H4 (cell line): ENCODE measurements around the gene CH25H. TPM values are rescaled to one million over a fixed set of nuclear protein-coding genes. Genes with fewer than 3 reads are reported as not detected.
A peak's percentile ranks its signal among the peaks of the same experiment; 100 is the strongest.
"Not testable (repeated sequence)": the region's sequence is repeated elsewhere in the genome, so short reads cannot be mapped to it uniquely, and the experiment has no call there.

Experiments
- DNase-seq: peaks from one replicate; pipeline ENCODE4 v3.0.0-alpha.2; 2015; ENCODE audit warnings: low spot score
- total RNA-seq: library from RNA; depleted of rRNA; stranded (reverse); fragments of >200 nt; shearing (Covaris generic); gene quantifications from 2 replicates; pipeline ENCODE4 v1.2.3, GENCODE V29; 2014; rRNA removed

Gene CH25H, protein sequence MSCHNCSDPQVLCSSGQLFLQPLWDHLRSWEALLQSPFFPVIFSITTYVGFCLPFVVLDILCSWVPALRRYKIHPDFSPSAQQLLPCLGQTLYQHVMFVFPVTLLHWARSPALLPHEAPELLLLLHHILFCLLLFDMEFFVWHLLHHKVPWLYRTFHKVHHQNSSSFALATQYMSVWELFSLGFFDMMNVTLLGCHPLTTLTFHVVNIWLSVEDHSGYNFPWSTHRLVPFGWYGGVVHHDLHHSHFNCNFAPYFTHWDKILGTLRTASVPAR
- 0.12 TPM in 1 of 2 replicates, not detected in the other for total RNA-seq

DNA sequence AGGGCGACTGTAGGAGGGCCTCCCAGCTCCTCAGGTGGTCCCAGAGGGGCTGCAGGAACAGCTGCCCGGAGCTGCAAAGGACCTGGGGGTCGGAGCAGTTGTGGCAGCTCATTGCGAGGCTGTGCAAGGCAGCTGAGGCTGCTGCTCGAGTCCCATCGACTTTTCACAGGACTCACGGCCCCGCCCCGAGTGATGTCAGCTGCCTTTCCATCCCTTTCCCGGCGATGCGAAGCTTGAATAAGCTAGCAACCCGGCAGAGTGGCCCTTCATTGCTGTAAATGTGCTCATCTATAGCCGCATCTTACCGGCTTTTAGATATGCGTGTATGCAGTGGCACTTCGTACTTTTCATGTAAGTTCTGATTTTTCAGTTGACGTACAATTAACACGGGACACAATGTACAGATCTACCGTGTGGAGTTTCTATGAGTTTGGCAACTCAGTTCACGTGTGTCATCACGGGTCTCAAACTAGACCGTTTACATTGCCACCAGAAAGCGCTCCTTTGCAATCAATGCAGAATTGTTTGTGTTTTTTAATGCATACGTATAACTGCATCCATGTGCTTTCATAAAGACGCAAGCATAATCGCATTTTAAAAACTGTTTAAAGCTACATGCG lies at the start of gene CH25H:
CH25H (minus strand) TSS at position 137 of the 620 bp plus-strand sequence; CDS start at position 112, 25 bp downstream.
- no peak for DNase-seq

DNA sequence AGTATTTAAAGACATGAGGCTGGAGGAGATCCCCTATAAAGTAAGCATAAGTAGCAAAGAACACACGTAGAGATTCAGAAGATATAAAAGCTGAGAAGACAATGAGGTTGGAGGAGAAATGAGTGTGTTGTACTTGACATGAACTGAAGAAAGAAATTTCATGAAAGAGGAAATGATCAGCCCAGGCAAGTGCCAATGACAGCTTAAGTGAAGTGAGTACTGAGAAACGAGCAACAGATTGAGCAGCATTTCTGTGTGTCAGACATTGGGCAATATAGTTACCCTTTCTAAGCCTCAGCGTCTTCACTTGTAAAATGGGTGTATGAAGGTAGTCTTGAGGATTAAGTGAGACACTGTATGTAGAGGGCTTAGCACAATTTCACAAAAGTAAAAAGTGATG lies 49.2 kb upstream of the CH25H start:
- no peak for DNase-seq

DNA sequence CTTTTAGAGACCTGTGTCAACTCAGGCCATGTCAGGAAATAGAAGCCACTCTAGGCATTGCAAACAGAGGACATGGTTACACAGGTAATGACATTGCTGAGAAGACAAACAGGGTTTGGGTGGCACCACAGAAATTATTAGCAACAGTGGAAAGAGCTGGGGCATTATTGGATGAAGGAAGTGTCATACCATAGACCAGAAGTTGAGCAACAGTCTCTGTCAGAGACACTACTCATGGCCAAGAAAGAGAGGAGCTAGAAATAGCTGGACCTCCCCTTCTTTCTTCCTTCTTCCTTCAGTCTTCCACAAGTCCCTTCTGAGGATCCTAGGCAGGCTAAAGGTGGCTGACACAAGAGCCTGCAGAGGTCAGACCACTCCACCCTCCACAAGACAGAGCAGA lies 48.7 kb upstream of the CH25H start:
- no peak for DNase-seq

DNA sequence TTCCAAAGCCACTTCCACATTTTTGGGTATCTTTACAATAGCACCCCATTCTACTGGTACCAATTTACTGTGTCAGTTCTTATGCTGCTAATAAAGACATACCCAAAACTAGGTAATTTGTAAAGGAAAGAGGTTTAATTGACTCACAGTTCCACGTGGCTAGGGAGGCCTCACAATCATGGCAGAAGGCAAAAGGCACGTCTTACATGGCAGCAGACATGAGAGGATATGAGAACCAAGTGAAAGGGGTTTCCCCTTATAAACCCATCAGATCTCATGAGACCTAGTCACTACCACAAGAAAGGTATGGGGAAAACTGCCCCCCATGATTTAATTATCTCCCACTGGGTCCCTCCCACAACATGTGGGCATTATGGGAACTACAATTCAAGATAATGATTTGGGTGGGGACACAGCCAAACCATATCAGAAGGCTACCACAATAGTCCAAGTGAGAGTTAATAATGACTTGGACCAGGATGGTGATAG lies 48.0 kb upstream of the CH25H start:
- DNase-seq, result not testable (repeated sequence)

DNA sequence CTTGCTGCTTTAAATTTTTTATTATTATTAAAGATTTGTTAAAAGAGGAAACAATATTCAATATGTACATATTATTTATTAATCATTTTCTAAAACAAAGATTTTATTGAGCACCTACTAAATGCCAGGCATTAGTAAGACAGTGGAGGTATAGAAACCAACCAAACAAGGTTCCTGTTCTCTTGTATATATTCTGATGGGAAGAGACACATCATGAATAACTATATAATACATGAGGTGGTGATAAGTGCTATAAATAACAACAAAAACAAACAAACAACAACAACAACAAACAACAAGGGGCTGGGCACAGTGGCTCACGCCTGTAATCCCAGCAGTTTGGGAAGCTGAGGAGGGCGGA lies 45.1 kb upstream of the CH25H start:
- no peak for DNase-seq

DNA sequence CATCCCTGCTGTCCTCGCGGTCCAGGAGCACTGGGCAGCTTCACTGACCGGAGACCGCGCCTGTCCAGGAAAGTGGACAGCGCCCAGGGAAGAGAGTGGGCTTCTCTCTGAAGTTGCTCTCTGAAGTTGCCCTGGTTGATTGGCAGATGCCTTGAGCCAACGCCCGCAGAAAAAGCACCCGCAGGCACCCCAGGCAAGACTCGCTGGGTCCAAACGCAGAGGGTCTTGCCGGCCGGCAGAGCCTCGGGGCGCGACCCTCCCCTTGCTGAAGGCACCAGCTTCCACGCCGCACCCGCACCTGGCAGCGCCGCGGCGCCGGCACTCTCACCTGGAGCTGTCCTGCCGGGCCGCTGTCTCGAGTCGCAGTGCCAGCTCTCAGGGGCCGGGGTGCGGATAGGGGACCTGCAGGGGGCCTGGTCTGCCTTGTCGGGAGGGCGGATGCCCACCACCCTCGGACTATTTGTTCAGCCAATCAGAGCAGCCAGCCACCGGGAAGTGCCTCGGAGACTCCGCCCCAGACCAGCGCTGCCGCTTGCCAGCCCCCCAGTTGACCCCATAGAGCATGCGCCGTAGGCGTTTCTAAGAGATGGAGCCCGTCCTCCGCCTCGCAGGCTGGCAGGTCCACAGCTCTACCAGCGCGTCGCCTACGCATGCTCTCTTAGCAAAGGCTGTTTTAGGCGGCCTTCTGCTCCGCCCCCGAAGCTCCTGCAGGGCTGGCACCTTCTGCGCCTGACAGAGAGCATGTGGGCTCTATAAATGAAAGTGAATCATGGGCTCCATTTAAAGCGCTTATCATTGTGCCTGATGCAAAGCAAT lies 44.5 kb upstream of the CH25H start, which contains the start of gene LIPA:
LIPA (minus strand) TSS at position 367 of the 816 bp plus-strand sequence. CDS start 4,127 bp downstream, outside the sequence.
- DNase-seq, result peak; percentile 98

DNA sequence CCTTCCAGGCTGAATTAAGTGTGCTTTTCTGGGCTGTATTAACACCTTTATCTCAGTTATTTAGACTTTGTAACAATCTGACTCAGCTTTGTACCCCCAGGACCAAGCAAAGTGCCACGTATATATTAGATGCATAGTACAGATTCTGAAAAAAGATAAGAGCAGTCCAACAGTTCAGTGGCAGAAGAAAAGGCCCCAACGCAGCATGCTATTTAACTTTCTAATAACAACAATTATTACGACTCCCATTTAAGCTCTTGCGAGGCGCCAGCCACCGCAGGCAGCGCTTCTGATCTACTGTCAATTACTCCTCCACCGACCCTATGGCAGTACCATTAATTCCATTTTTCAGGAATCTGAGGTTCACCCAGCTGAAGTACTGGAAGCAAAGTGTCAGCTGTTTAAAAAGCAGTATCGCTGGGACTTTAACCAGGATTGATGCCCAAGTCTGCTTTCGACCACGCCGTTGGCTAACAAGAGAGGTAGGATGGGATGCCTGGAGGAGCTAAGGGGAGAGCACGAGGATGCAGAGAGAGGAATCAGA lies 43.8 kb upstream of the CH25H start:
- no peak for DNase-seq

DNA sequence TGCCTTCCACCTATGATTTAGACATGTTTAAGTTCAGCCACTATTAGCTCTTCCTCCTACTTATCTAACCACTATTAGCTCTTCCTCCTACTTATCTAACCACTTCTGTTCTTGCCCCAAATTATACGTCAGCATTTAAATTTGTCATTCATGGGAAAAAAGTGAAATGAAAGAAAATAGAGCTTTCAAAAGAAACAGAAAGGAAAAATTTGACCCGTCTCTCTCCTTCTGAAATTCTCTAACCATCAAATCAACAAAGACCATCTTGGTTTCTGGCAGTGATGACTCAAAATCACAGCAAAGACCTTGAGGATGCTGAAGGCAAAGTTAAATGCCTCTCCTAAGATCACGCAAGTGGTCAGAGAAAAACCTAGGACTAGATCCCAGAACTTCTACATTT lies 41.9 kb upstream of the CH25H start:
- DNase-seq, result no peak

DNA sequence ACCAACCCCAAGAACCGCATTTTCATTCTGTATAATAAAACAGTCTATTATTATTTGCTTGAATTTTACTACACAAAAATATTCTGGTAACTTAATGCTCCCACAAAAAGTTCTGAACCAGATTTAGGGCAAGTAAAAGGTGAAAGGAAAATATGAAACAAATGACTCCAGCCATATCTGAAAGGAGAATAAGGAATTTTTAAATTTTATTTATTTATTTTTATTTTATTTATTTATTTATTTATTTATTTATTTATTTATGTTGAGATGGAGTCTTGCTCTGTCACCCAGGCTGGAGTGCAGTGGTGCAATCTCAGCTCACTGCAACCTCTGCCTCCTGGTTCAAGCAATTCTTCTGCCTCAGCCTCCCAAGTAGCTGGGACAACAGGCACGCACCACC lies 40.5 kb upstream of the CH25H start:
- not testable (repeated sequence) for DNase-seq

DNA sequence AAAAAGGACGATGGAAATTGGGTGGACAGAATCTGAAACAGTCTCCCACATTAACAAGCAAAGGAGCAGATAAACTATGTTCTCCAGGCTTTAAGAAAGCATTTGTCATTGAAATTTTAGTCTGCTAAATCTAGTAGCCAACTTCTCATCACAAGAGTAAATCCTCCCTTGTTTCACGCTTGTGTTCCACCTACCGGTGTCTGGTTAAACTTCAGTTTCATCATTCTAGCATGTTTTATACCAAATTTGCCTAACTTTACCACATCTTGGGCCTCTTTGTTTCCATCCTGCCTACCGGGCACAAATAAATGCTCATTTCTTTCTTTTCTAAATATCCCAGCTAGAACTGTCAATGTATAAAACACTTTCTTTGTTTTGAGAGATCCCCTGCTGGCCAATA lies 38.7 kb upstream of the CH25H start:
- no peak for DNase-seq

DNA sequence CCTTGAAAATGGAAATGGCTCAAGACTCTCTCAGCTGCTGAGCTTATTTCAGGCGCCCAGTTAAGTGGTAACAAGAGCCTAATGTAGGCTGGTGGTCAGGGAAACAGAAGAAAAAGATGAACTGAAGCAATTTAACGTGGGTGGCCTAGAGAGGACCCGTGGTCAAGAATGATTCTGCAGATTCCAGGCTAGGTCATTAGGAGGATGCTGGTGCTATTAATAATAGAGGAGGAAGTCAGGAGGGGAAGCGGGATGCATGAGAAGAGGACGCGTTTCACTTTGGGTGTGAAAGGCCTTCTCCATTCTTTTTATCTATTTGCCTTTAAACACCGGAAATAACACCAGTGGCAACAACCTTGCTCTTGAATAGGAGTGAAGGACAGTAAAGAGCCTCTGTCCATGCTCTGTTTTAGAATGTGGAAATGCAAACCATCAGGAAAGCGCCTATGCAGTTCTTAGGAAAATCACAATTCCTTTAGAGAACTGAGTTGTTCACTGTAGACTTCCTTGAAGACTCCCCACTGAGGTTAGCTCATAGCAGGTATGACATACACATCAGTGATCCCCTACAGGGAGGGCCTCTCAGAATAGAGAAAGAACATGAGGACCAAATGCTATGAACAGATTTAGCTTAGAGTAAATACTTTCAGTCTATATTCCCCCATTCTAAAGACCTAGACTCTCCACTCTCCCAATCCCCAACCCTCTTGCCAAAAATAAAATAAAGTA lies 35.9 kb upstream of the CH25H start:
- DNase-seq, result no peak

DNA sequence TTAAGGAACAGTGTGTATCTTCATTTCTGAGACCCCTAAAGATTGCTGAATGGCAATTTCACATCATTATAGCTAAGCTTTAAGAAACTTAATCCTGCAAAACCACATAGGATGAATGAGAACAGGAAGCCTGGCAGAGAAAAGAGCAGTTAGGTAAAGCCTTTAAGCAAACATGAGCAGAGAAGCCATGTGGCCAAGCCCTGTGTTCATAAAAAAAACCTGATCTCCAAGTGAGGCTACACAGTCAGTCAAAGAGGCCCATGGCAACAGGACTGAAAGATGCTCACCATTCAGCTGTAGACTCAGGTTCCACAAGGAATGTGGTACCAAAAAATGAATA lies 35.2 kb upstream of the CH25H start:
- DNase-seq, result no peak

DNA sequence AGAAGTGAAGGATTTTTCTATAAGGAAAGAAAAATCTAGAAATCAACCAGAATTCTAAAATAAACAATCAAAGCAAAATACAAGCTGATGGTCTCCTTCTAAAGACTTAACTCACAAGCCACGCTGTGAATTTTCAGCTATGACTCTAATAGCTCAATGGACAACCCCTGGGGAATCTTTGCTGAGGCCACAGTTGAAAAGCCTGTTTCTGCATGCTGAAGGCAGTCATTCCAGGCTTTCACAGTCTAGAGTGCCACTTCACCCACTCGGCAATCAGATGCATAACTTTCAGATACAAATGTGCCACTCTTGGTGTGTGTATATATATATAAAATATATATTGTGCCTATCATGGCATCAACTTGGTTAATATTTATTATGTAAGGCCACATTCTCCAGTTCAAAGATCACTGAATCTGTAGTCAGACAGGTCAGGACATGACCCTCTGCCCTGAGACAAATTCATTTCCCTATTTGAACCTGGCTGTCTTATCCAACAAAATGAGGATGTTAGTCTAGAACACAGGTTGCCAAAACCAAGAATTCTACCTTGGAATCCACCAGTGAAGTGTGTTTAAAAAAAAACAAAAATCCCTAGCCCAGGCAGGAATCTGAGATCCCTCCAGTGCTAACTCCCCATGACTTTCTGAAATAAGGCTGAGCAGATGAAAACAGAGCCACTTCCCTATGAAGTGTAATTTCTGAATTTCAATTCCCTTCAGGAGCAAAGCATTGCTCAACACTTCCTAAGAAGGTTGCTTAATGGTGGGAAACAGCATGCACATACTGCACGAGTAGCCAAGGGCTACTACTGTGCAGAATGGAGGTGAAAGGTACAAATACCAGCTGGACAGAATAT lies 34.6 kb upstream of the CH25H start:
- DNase-seq, result no peak

DNA sequence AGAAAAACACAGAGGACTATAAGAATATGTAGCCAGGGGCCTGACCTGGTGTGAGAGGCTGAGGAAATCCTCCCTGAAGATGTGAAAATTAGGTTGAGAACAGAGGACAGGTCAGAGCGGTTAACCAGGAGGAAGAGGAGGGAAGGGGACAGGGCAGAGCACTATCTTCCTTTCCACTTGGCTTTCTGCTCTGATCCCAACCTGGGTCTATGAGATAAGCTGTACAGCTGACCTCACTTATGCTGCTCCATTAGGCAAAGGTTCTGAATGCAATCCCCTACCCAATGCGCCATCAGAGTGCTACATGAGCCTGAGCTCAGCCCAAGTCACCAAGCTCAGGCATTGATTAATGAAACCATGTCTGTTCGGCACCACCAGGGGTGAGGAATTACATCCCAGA lies 33.9 kb upstream of the CH25H start:
- DNase-seq, result no peak

DNA sequence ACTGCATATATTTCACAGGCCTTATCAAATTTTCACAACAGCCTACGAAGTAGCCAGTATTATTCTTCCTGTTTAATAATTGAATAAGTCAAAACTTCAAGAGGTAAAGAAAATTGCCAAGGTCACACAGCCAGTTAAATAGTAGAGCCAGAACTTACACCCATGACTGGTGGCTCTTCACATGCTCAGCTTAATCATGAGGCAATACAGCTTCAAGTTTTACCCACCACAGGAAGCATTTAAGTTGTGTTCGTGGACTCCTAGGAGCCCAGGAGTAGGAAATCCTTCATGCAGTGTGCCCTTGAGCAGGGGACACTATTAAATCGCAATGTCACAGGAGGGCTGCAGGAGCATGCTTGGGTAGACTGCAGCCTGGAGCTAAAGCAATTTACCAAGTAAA lies 33.4 kb upstream of the CH25H start:
- DNase-seq, result no peak

DNA sequence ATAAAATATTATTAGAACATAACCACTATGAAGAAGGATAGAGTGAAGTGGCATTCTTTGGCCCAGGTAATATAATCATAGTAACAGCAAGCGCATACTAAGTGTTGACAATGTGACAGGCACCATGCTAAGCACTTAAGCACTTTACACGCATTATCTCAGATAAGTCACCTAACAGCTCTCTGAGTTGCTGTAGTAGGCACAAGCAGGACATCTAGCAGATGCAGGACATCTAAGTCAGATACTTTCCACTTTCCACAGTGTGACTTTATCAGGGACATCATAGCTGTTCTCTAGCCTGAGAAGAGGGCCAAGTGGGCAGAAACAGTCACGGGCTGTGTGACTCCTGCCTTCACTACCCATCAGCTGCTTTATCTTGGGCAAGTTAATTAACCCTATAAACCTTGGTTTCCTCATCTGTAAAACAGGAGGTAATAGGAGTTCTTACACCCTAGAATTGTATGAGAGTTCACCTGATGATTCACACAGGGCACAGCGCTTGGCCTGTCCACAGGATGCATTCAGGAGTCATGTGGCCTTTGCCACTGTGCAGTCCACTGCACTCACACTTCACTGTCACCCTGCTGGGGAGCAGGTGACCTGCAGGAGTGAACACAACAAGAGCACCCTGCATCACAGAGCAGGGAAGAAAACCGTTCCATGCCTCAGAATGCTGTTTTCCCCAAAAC lies 32.0 kb upstream of the CH25H start:
- no peak for DNase-seq

DNA sequence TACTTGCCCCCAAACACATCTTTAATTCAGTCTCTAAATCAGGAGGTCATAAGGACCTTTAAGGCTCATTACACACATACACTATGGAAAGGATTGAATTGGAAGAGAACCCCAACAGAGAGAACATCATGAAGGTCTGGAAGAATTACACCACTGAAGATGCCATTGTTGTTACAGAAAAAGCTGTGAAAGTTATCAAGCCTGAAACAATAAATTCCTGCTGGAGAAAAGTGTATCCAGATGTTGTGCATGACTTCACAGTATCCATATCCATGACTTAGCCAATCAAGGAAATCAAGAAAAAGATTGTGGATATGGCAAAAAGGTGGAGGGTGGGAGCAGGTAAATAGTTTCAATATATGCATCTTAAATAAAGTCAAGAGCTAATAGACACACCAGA lies 30.7 kb upstream of the CH25H start:
- no peak for DNase-seq

DNA sequence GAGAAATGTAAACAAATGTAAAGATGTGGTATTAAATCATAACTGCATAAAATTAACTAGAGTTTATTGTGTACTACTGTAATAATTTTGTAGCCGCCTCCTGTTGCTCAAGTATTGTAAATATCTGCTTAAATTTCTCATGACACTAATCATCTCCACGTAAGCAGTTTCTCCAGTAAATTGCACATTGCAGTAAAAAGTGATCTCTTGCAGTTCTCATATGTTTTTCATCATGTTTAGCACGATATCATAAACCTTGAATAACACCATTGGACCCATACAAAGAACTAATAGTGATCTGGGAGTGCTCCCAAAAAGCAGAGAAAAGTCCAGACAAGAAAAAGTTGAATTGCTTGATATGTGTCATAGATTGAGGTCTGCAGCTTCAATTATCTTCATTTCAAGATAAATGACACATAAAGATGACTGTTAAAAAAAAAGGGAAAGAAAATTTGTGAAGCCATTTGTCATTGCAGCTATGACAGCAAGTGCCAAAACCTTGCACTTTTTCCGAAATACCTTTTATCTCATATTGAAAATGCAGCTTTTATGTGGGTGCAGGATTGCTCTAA lies 29.2 kb upstream of the CH25H start:
- no peak for DNase-seq

DNA sequence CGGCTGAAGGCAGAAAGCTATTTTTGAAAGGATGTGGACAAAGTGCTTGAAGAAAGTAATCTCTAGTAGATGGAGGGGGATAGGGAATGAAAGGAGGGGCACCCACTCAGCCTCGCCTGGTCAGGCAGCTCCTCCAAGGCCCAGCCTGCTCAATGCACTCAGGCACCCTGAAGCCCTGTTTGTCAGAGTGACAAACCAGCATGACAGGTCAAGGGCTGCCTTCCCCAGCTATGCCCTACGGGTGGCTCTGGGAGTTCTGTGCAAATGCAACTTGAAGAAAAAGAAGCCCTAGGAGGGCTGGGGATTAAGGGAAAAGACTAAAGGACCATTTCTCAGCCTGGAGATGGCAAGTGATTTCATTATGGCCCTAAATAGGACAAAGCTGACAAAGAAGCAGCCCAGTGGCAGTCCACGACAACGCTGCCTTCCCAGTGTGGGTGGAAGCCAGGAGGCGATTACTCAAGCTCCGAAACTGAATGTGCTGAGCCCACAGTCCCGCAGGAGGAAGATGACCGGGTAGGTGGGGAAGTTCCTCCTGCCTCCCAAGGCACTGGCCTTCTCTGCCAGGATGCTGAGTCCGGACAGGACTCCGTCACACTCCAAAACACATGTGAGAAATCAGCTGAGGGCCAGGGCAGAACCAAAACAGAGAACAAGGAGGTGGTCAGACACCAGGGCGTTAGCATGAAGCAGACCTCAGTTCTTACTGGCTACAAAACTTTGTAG lies 28.1 kb upstream of the CH25H start:
- DNase-seq, result no peak
